Neural cell (in vitro differentiated cells): ENCODE data around the gene DNAH8.

Experiments
- CTCF ChIP-seq: fragments of 450-650 bp; IDR thresholded peaks from 2 replicates; pipeline ENCODE4 v1.5.1; 2014; ENCODE audit warnings: antibody characterized with exemption, mild to moderate bottlenecking, moderate library complexity; ENCODE audit not compliant: poor library complexity, severe bottlenecking
- EZH2 ChIP-seq: fragments of 200-600, 300-800 bp; shearing (Covaris generic), sonication (generic); IDR thresholded peaks from 2 replicates; pipeline ENCODE4 v1.6.1; 2014; ENCODE audit warnings: antibody characterized with exemption, low read length, borderline replicate concordance, mild to moderate bottlenecking; ENCODE audit not compliant: insufficient read depth, poor library complexity, severe bottlenecking
- POLR2AphosphoS5 ChIP-seq: IDR thresholded peaks from 2 replicates; pipeline ENCODE4 v1.6.1; 2012
- SMC3 ChIP-seq: fragments of 450-650 bp; conservative IDR thresholded peaks from 2 replicates; pipeline ENCODE4 v1.6.1; 2014; ENCODE audit warnings: antibody characterized with exemption, mild to moderate bottlenecking, moderate library complexity; ENCODE audit not compliant: poor library complexity

GRCh38 chr6:39007575-39007974, 292.5 kb downstream of the DNAH8 start:
- TF ChIP-seq CTCF = no peak
- no peak for TF ChIP-seq SMC3
- TF ChIP-seq EZH2 = no peak
- TF ChIP-seq POLR2AphosphoS5 = no peak
